K562 (cell line): ENCODE data around the gene MRPS33.

Experiments
- POLR2A ChIP-seq: fragments of 450-650 bp; conservative IDR thresholded peaks from 2 replicates; pipeline ENCODE4 v1.6.1; 2016
- RCOR1 ChIP-seq, 2 experiments: IDR thresholded peaks; 2 replicates each; pipeline ENCODE4 v1.6.1; 2012; ENCODE audit warnings: low read depth in 2 of 2, low read length in 2 of 2, borderline replicate concordance in 1 of 2, improper control_type of control experiment in 1 of 2
- XRCC5 ChIP-seq: fragments of 200-400 bp; formaldehyde crosslinking; IDR thresholded peaks from 2 replicates; pipeline ENCODE4 v1.6.1; 2017; ENCODE audit warnings: low read depth, mild to moderate bottlenecking, low read length
- ZNF184 ChIP-seq: sonication (generic); formaldehyde crosslinking; IDR thresholded peaks from 2 replicates; pipeline ENCODE4 v1.5.0; 2020; ENCODE audit warnings: missing genetic modification reagents
- TF ChIP-seq, protein P1 (sequence below), 2 experiments: fragments of 450-650 bp; formaldehyde crosslinking in 1 of 2; IDR thresholded peaks; 2 replicates each; pipeline versions ENCODE4 v1.4.0 to v1.6.1; 2014 to 2020; ENCODE audit warnings: mild to moderate bottlenecking in 2 of 2, borderline replicate concordance in 1 of 2, low read depth in 1 of 2
- TF ChIP-seq, protein P2 (sequence below), 2 experiments: IDR thresholded peaks; 2 replicates each; pipeline ENCODE4 v1.6.1; 2012; ENCODE audit warnings: improper control_type of control experiment in 2 of 2, low read depth in 2 of 2, low read length in 2 of 2, borderline replicate concordance in 1 of 2
- TF ChIP-seq, protein P3 (sequence below): fragments of 250-450 bp; sonication (Bioruptor Pico); IDR thresholded peaks from 2 replicates; pipeline ENCODE4 v1.5.0; 2020; ENCODE audit warnings: mild to moderate bottlenecking
- TF ChIP-seq, protein P4 (sequence below): fragments of 250-450 bp; sonication (Bioruptor Pico); IDR thresholded peaks from 2 replicates; pipeline ENCODE4 v1.4.0; 2020; ENCODE audit warnings: mild to moderate bottlenecking, moderate library complexity
- TF ChIP-seq, protein P5 (sequence below): fragments of 250-450 bp; sonication (Bioruptor Pico); IDR thresholded peaks from 2 replicates; pipeline ENCODE4 v1.4.0; 2020; ENCODE audit warnings: mild to moderate bottlenecking, moderate library complexity
- TF ChIP-seq, protein P6 (sequence below), 3 experiments: IDR thresholded peaks in 2 of 3; conservative IDR thresholded peaks in 1 of 3; 2 replicates each; pipeline ENCODE4 v1.5.1; 2011 to 2012; ENCODE audit warnings: low read length in 3 of 3, mild to moderate bottlenecking in 3 of 3, control low read depth in 2 of 3, improper control_type of control experiment in 1 of 3, inconsistent platforms in 1 of 3, low read depth in 1 of 3, mixed read lengths in 1 of 3, moderate library complexity in 1 of 3; ENCODE audit not compliant: insufficient read depth in 2 of 3

DNA sequence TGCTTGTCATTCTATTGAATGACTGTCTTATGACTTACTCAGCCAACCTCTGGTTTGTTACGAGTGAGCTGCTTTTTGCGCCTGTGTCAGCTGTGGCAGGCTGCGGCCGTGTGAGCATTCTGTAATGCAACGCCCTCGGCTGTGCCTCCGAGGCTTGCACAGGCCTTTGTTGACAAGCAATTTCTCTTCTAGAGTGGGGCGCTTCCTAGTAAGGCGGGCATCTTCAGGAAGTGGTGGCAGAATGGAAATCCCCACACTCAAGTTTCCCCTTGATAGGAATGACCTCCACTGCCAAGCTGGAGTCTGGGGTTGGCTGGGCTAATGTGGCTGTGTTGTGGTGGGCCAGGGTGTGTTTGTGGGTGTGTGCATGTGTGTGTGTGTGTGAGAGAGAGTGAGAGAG, 38.9 kb upstream of the MRPS33 start:
- TF ChIP-seq, protein P1, sequence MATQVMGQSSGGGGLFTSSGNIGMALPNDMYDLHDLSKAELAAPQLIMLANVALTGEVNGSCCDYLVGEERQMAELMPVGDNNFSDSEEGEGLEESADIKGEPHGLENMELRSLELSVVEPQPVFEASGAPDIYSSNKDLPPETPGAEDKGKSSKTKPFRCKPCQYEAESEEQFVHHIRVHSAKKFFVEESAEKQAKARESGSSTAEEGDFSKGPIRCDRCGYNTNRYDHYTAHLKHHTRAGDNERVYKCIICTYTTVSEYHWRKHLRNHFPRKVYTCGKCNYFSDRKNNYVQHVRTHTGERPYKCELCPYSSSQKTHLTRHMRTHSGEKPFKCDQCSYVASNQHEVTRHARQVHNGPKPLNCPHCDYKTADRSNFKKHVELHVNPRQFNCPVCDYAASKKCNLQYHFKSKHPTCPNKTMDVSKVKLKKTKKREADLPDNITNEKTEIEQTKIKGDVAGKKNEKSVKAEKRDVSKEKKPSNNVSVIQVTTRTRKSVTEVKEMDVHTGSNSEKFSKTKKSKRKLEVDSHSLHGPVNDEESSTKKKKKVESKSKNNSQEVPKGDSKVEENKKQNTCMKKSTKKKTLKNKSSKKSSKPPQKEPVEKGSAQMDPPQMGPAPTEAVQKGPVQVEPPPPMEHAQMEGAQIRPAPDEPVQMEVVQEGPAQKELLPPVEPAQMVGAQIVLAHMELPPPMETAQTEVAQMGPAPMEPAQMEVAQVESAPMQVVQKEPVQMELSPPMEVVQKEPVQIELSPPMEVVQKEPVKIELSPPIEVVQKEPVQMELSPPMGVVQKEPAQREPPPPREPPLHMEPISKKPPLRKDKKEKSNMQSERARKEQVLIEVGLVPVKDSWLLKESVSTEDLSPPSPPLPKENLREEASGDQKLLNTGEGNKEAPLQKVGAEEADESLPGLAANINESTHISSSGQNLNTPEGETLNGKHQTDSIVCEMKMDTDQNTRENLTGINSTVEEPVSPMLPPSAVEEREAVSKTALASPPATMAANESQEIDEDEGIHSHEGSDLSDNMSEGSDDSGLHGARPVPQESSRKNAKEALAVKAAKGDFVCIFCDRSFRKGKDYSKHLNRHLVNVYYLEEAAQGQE (IDR thresholded peaks at IDR 0.05; ENCODE audit: borderline replicate concordance), result no peak
- TF ChIP-seq, protein P1 (CRISPR knock-in tag; IDR thresholded peaks at IDR 0.05; ENCODE audit: low read depth), result no peak
- TF ChIP-seq, protein P2, sequence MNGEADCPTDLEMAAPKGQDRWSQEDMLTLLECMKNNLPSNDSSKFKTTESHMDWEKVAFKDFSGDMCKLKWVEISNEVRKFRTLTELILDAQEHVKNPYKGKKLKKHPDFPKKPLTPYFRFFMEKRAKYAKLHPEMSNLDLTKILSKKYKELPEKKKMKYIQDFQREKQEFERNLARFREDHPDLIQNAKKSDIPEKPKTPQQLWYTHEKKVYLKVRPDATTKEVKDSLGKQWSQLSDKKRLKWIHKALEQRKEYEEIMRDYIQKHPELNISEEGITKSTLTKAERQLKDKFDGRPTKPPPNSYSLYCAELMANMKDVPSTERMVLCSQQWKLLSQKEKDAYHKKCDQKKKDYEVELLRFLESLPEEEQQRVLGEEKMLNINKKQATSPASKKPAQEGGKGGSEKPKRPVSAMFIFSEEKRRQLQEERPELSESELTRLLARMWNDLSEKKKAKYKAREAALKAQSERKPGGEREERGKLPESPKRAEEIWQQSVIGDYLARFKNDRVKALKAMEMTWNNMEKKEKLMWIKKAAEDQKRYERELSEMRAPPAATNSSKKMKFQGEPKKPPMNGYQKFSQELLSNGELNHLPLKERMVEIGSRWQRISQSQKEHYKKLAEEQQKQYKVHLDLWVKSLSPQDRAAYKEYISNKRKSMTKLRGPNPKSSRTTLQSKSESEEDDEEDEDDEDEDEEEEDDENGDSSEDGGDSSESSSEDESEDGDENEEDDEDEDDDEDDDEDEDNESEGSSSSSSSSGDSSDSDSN (IDR thresholded peaks at IDR 0.05; ENCODE audit: borderline replicate concordance in 1 of 2, low read depth in 2 of 2, low read length in 2 of 2), result no peak
- TF ChIP-seq, protein P3, sequence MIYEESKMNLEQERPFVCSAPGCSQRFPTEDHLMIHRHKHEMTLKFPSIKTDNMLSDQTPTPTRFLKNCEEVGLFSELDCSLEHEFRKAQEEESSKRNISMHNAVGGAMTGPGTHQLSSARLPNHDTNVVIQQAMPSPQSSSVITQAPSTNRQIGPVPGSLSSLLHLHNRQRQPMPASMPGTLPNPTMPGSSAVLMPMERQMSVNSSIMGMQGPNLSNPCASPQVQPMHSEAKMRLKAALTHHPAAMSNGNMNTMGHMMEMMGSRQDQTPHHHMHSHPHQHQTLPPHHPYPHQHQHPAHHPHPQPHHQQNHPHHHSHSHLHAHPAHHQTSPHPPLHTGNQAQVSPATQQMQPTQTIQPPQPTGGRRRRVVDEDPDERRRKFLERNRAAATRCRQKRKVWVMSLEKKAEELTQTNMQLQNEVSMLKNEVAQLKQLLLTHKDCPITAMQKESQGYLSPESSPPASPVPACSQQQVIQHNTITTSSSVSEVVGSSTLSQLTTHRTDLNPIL (CRISPR knock-in tag), result no peak
- TF ChIP-seq ZNF184 (CRISPR knock-in tag) (no peak), XRCC5 (no peak), POLR2A (no peak), RCOR1 (IDR thresholded peaks at IDR 0.05; ENCODE audit: borderline replicate concordance in 1 of 2, low read depth in 2 of 2, low read length in 2 of 2) (no peak)
- TF ChIP-seq, protein P4, sequence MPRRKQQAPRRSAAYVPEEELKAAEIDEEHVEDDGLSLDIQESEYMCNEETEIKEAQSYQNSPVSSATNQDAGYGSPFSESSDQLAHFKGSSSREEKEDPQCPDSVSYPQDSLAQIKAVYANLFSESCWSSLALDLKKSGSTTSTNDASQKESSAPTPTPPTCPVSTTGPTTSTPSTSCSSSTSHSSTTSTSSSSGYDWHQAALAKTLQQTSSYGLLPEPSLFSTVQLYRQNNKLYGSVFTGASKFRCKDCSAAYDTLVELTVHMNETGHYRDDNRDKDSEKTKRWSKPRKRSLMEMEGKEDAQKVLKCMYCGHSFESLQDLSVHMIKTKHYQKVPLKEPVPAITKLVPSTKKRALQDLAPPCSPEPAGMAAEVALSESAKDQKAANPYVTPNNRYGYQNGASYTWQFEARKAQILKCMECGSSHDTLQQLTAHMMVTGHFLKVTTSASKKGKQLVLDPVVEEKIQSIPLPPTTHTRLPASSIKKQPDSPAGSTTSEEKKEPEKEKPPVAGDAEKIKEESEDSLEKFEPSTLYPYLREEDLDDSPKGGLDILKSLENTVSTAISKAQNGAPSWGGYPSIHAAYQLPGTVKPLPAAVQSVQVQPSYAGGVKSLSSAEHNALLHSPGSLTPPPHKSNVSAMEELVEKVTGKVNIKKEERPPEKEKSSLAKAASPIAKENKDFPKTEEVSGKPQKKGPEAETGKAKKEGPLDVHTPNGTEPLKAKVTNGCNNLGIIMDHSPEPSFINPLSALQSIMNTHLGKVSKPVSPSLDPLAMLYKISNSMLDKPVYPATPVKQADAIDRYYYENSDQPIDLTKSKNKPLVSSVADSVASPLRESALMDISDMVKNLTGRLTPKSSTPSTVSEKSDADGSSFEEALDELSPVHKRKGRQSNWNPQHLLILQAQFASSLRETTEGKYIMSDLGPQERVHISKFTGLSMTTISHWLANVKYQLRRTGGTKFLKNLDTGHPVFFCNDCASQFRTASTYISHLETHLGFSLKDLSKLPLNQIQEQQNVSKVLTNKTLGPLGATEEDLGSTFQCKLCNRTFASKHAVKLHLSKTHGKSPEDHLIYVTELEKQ, result no peak
- TF ChIP-seq, protein P5, sequence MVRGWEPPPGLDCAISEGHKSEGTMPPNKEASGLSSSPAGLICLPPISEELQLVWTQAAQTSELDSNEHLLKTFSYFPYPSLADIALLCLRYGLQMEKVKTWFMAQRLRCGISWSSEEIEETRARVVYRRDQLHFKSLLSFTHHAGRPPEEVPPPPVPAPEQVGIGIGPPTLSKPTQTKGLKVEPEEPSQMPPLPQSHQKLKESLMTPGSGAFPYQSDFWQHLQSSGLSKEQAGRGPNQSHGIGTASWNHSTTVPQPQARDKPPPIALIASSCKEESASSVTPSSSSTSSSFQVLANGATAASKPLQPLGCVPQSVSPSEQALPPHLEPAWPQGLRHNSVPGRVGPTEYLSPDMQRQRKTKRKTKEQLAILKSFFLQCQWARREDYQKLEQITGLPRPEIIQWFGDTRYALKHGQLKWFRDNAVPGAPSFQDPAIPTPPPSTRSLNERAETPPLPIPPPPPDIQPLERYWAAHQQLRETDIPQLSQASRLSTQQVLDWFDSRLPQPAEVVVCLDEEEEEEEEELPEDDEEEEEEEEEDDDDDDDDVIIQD (CRISPR knock-in tag), result no peak
- TF ChIP-seq, protein P6, sequence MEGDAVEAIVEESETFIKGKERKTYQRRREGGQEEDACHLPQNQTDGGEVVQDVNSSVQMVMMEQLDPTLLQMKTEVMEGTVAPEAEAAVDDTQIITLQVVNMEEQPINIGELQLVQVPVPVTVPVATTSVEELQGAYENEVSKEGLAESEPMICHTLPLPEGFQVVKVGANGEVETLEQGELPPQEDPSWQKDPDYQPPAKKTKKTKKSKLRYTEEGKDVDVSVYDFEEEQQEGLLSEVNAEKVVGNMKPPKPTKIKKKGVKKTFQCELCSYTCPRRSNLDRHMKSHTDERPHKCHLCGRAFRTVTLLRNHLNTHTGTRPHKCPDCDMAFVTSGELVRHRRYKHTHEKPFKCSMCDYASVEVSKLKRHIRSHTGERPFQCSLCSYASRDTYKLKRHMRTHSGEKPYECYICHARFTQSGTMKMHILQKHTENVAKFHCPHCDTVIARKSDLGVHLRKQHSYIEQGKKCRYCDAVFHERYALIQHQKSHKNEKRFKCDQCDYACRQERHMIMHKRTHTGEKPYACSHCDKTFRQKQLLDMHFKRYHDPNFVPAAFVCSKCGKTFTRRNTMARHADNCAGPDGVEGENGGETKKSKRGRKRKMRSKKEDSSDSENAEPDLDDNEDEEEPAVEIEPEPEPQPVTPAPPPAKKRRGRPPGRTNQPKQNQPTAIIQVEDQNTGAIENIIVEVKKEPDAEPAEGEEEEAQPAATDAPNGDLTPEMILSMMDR (IDR thresholded peaks at IDR 0.05 in 2 of 3, conservative IDR thresholded peaks at IDR 0.05 in 1 of 3; ENCODE audit: insufficient read depth in 2 of 3, low read depth in 1 of 3, low read length in 3 of 3), result no peak
